ENCODE measurements around the gene AFP. TPM values are rescaled to one million over a fixed set of nuclear protein-coding genes. Genes with fewer than 3 reads are reported as not detected.

Gene AFP
- total and polyA plus RNA-seq, 2 of the 13 experiments (the other 11 are each of a cell fraction or from before 2014, with no cell fraction given) = 9,434 to 13,105 TPM

DNA sequence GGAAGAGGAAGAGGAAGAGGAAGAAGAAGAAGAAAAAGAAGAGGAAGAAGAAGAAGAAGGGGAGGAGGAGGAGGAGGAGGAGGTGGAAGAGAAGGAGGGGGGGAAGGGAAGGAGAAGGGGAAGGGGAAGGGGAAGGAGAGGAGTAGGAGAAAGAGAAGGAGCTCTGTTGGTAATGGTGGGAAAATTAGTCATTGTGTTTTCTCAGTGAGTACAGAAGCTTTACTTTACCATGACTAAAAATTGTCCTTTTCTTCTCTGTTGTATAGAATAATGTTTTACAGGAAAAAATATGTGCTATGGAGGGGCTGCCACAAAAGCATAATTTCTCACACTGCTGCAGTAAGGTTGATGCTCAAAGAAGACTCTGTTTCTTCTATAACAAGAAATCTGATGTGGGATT is 49.6 kb downstream of the AFP start:
- no peak for ATAC-seq
- Histone ChIP-seq H4K20me1 (ENCODE audit: insufficient read depth, low read length) (no peaks in the 10 kb centered on the region), H3K27me3 (ENCODE audit: control insufficient read depth in 1 of 2, insufficient read depth in 2 of 2, low read length in 2 of 2) (no peaks in the 10 kb centered on the region), H3K4me2 (ENCODE audit: low read depth, low read length) (no peak overlapping the region), H3K79me2 (ENCODE audit: insufficient read depth, low read length) (no peaks in the 10 kb centered on the region), H3K27ac (ENCODE audit: extremely low read length, insufficient read depth, low read length) (no peak overlapping the region), H3K9ac (ENCODE audit: insufficient read depth, low read depth, low read length) (no peak overlapping the region), H3K9me3 (ENCODE audit: low read length) (no peaks in the 10 kb centered on the region), H2AFZ (ENCODE audit: low read length) (no peak overlapping the region), H3K4me1 (ENCODE audit: insufficient read depth, low read length) (peaks cover 34% of the 10 kb centered on the region), H3K36me3 (replicated peaks in 1 of 2; ENCODE audit: control insufficient read depth in 1 of 2, insufficient read depth in 2 of 2, low read length in 2 of 2) (no peaks in the 10 kb centered on the region), H3K4me3 (replicated peaks in 1 of 3; ENCODE audit: insufficient read depth in 1 of 3, low read depth in 2 of 3, low read length in 3 of 3) (no peak overlapping the region)
- TF ChIP-seq PCBP1 (IDR thresholded peaks at IDR 0.05; ENCODE audit: borderline replicate concordance, low read depth, low read length) (0 out of 2 replicates have a peak, but pooled peaks have one; percentile 37), SIX1 (CRISPR knock-in tag; IDR thresholded peaks at IDR 0.05; ENCODE audit: borderline replicate concordance) (no peak), BORCS8-MEF2B (CRISPR knock-in tag; IDR thresholded peaks at IDR 0.05) (no peak), ZNF761 (CRISPR knock-in tag; conservative IDR thresholded peaks at IDR 0.05) (no peak), HNRNPK (IDR thresholded peaks at IDR 0.05; ENCODE audit: low read depth, low read length, poor library complexity, severe bottlenecking) (peak; percentile 93), ARID2 (CRISPR knock-in tag; IDR thresholded peaks at IDR 0.05; ENCODE audit: borderline replicate concordance) (no peak)
- TF ChIP-seq, protein P1, sequence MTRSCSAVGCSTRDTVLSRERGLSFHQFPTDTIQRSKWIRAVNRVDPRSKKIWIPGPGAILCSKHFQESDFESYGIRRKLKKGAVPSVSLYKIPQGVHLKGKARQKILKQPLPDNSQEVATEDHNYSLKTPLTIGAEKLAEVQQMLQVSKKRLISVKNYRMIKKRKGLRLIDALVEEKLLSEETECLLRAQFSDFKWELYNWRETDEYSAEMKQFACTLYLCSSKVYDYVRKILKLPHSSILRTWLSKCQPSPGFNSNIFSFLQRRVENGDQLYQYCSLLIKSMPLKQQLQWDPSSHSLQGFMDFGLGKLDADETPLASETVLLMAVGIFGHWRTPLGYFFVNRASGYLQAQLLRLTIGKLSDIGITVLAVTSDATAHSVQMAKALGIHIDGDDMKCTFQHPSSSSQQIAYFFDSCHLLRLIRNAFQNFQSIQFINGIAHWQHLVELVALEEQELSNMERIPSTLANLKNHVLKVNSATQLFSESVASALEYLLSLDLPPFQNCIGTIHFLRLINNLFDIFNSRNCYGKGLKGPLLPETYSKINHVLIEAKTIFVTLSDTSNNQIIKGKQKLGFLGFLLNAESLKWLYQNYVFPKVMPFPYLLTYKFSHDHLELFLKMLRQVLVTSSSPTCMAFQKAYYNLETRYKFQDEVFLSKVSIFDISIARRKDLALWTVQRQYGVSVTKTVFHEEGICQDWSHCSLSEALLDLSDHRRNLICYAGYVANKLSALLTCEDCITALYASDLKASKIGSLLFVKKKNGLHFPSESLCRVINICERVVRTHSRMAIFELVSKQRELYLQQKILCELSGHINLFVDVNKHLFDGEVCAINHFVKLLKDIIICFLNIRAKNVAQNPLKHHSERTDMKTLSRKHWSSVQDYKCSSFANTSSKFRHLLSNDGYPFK (CRISPR knock-in tag; IDR thresholded peaks at IDR 0.05; ENCODE audit: borderline replicate concordance) = no peak
- intact Hi-C loops (cut with micrococcal nuclease; ENCODE audit: unreplicated experiment) (loop anchor here (10.0 kb wide), 1 partner anchor 49 kb away; no protein-coding TSS in a partner anchor), in situ Hi-C loops (cut with HindIII; ENCODE audit: extremely low pct_ligation_motif_present, low pct_unique_long_range_greater_than_20kb) (no loop called here)
- CTCF ChIA-PET (ENCODE audit: low intra/inter-chr PET ratio, low total read pairs) = no interaction called here
- FAIRE-seq = no peak
- no peak for DNase-seq (ENCODE audit: low spot score)
- POLR2A ChIA-PET = no interaction called here
- no TSS peak for BruUV-seq (replicated peaks)
